A673 (cell line): ENCODE data around the gene BEND5. TPM values are rescaled to one million over a fixed set of nuclear protein-coding genes. Genes with fewer than 3 reads are reported as not detected.

Experiments used
- BruUV-seq: library from RNA; stranded (reverse); fragments of 400-500 nt; replicated peaks from 2 replicates; lab custom pipeline; 2021; lab: Mats Ljungman, UMichigan
- CTCF ChIA-PET: fragments of 300-600 bp; sonication (Branson Sonifier 250); formaldehyde crosslinking; loops from one replicate; lab custom pipeline; 2022; ENCODE audit warnings: antibody characterized with exemption; lab: Charles Lee
- POLR2A ChIA-PET: fragments of 300-600 bp; sonication (Branson Sonifier 250); formaldehyde crosslinking; loops from one replicate; lab custom pipeline; 2022; ENCODE audit warnings: antibody characterized with exemption; ENCODE audit not compliant: low non-redundant PET; lab: Charles Lee
- DNase-seq: peaks from one replicate; pipeline ENCODE4 v3.0.0-alpha.2; 2015; ENCODE audit warnings: low spot score
- H3K27ac ChIP-seq: fragments of 200-600 bp; sonication (generic); 2 replicates; pipeline ENCODE4 v1.5.1; 2016; ENCODE audit warnings: mixed run types, low read depth, mild to moderate bottlenecking, mixed read lengths, antibody characterized with exemption, low read length; ENCODE audit not compliant: poor library complexity, severe bottlenecking
- H3K27me3 ChIP-seq: fragments of 200-600 bp; sonication (generic); replicated peaks from 2 replicates; pipeline ENCODE4 v1.6.1; 2017; ENCODE audit warnings: mixed run types, low read depth, mild to moderate bottlenecking, mixed read lengths, antibody characterized with exemption, low read length; ENCODE audit not compliant: insufficient read depth, poor library complexity
- H3K36me3 ChIP-seq: fragments of 200-600 bp; sonication (generic); 2 replicates; pipeline ENCODE4 v1.6.1; 2016; ENCODE audit warnings: mixed run types, mild to moderate bottlenecking, mixed read lengths, antibody characterized with exemption, low read length; ENCODE audit not compliant: insufficient read depth, poor library complexity, severe bottlenecking
- H3K4me1 ChIP-seq: fragments of 200-600 bp; sonication (generic); 2 replicates; pipeline ENCODE4 v1.6.1; 2017; ENCODE audit warnings: mixed run types, mild to moderate bottlenecking, mixed read lengths, antibody characterized with exemption, low read length; ENCODE audit not compliant: insufficient read depth, poor library complexity, severe bottlenecking
- H3K4me3 ChIP-seq: fragments of 200-600 bp; sonication (generic); 2 replicates; pipeline ENCODE4 v1.5.1; 2016; ENCODE audit warnings: low read depth, mixed run types, mild to moderate bottlenecking, mixed read lengths, low read length; ENCODE audit not compliant: poor library complexity, severe bottlenecking
- H3K9me3 ChIP-seq: fragments of 200-600 bp; sonication (generic); 2 replicates; pipeline ENCODE4 v1.6.1; 2016; ENCODE audit warnings: mixed run types, low read depth, mild to moderate bottlenecking, mixed read lengths, antibody characterized with exemption, low read length; ENCODE audit not compliant: poor library complexity, severe bottlenecking
- CTCF ChIP-seq: fragments of 300-800, 200-600 bp; sonication (generic); conservative IDR thresholded peaks from 2 replicates; pipeline ENCODE4 v1.5.1; 2017; ENCODE audit warnings: low read depth, mild to moderate bottlenecking, antibody characterized with exemption, low read length, moderate library complexity, mixed read lengths
- EZH2 ChIP-seq: fragments of 200-600 bp; sonication (generic); IDR thresholded peaks from 2 replicates; pipeline ENCODE4 v1.6.1; 2017; ENCODE audit warnings: borderline replicate concordance, low read depth, mild to moderate bottlenecking, mixed read lengths, antibody characterized with exemption, low read length; ENCODE audit not compliant: poor library complexity, severe bottlenecking
- intact Hi-C: fragments of 100-400 bp; cut with micrococcal nuclease; formaldehyde crosslinking; loops from one replicate; pipeline ENCODE4 v1.10.0; 2022; ENCODE audit not compliant: unreplicated experiment
- total RNA-seq: library from RNA; stranded (reverse); gene quantifications from 2 replicates; pipeline ENCODE4 v1.2.3, GENCODE V29; 2021

BEND5 gene
- total RNA-seq, 1 experiment from 2014 or later: 6.2 TPM

GRCh38 chr1:48681476-48682305, 95.0 kb downstream of the BEND5 start:
- no peaks in the 10 kb centered on the region for H3K27me3 ChIP-seq
- TF ChIP-seq EZH2: no peak
- TF ChIP-seq CTCF: no peak
- no peaks in the 10 kb centered on the region for H3K4me1 ChIP-seq
- no TSS peak for BruUV-seq
- ChIA-PET POLR2A (no interaction called here), CTCF (no interaction called here)
- no peak overlapping the region for H3K27ac ChIP-seq
- no peaks in the 10 kb centered on the region for H3K36me3 ChIP-seq
- no peaks in the 10 kb centered on the region for H3K9me3 ChIP-seq
- intact Hi-C loops: no loop called here
- no peak overlapping the region for H3K4me3 ChIP-seq
- no peak for DNase-seq

GRCh38 chr1:48680411-48681035, 96.2 kb downstream of the BEND5 start:
- H3K27ac ChIP-seq: no peak overlapping the region
- intact Hi-C loops: no loop called here
- H3K9me3 ChIP-seq: no peaks in the 10 kb centered on the region
- H3K27me3 ChIP-seq: no peaks in the 10 kb centered on the region
- H3K36me3 ChIP-seq: no peaks in the 10 kb centered on the region
- no peaks in the 10 kb centered on the region for H3K4me1 ChIP-seq
- CTCF ChIA-PET: no interaction called here
- DNase-seq: no peak
- no peak overlapping the region for H3K4me3 ChIP-seq
- no TSS peak for BruUV-seq
- POLR2A ChIA-PET: no interaction called here
- TF ChIP-seq CTCF: no peak
- no peak for TF ChIP-seq EZH2

GRCh38 chr1:48679859-48680258, 96.8 kb downstream of the BEND5 start:
- DNase-seq: no peak
- H3K36me3 ChIP-seq: no peaks in the 10 kb centered on the region
- H3K9me3 ChIP-seq: no peaks in the 10 kb centered on the region
- H3K4me3 ChIP-seq: no peak overlapping the region
- intact Hi-C loops: loop anchor here (10.0 kb wide), 1 partner anchor 1655 kb away; no protein-coding TSS in a partner anchor
- BruUV-seq: no TSS peak
- no peaks in the 10 kb centered on the region for H3K4me1 ChIP-seq
- TF ChIP-seq EZH2 (no peak), CTCF (no peak)
- ChIA-PET POLR2A (no interaction called here), CTCF (no interaction called here)
- H3K27ac ChIP-seq: no peak overlapping the region
- H3K27me3 ChIP-seq: no peaks in the 10 kb centered on the region
